G401 (cell line): ENCODE results near the gene CDC7. TPM values are rescaled to one million over a fixed set of nuclear protein-coding genes. Genes with fewer than 3 reads are reported as not detected.
A peak's percentile ranks its signal among the peaks of the same experiment; 100 is the strongest.

ENCODE experiments used
- DNase-seq: peaks from one replicate; pipeline ENCODE4 v3.0.0-alpha.2; 2015; ENCODE audit warnings: low spot score
- in situ Hi-C: cut with HindIII; loops from 2 replicates; pipeline ENCODE4 v1.10.0; 2016; ENCODE audit warnings: low sequenced_read_pairs, mixed read lengths
- total RNA-seq: library from RNA; depleted of rRNA; stranded (reverse); fragments of >200 nt; shearing (Covaris generic); gene quantifications from 2 replicates; pipeline ENCODE4 v1.2.3, GENCODE V29; 2014

Gene CDC7
- total RNA-seq, 1 experiment from 2014 or later, result 40.8 TPM

GRCh38 chr1:91541918-91542533, 41.4 kb downstream of the CDC7 start:
- DNase-seq, result no peak
- in situ Hi-C loops, result loop anchor here (25.0 kb wide), 1 partner anchor 395 kb away; the partner anchor contains the start of gene BRDT

DNA sequence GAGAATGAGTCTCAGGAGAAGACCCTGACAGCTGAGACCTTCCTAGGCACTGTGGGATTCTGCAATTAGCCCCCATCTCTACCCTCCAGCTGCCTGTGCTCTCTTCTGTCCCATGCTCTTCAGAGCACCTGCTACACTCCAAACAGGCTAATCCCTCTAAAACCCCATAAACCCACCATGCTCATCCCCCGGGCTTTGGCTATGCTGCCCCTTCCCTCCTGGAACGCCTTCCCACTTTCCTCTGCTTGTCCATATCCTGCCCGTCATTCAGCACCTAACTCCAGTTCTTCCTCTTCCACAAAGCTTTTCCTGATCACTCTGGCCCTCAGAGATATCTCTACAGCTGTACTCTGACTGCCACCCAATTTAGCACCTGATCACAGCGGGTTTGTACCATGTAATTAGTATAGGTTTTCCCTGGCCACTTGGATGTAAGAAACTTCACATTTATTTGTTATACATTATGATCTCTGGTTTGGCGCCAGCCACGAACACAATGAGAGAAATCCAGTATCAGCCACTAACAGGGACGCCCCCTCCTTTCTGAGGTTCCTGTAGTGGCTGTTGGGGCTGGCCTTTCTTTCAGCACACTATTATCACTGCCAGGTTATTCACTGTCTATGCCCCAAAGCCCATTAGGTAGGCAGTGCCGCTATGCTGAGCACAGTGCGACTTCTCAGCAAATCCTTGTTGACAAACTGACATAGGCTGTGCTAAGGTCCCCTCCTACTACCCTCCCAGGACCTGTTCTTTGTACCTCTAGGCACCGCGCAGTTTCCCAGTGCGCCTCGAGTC, 45.1 kb downstream of the CDC7 start:
- no peak for DNase-seq
- in situ Hi-C loops, result loop anchor here (25.0 kb wide), 1 partner anchor 392 kb away; the partner anchor contains the start of gene BRDT

DNA sequence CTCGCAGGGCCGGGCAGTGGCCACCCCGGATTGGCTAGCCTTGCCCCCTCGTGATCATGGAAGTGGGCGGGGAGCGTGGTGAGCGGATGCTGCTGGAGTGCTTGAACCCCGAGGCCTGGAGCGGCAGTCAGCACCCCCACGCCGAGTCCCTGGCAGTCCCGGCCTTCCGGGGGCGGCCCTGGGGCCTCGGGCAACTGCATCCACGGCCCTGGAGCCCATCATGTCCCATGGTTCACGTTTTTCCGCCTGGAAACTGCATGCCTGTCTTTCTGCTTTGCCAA, 45.6 kb downstream of the CDC7 start:
- no peak for DNase-seq
- in situ Hi-C loops, result loop anchor here (25.0 kb wide), 1 partner anchor 391 kb away; the partner anchor contains the start of gene BRDT

DNA sequence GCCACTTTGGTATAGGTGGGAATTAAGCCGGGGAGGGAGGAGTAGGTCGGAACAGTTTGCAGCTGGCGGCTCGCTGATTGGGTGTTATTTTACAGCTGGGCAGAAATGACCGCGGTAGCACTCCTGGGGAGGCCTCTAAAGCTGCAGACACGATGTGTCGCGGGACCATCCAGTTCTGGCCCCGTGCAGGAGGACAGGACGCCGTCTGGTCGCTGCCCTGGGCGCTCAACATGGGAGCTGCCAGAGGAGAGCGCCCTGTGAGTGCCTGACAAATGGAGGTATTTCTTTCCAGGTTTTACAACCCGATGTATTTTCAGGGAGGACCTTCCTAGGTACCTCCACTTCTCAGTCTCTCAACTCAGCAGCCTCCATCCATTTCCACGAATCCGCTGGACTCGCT, 46.2 kb downstream of the CDC7 start:
- DNase-seq, result no peak
- in situ Hi-C loops, result loop anchor here (25.0 kb wide), 1 partner anchor 390 kb away; the partner anchor contains the start of gene BRDT

DNA sequence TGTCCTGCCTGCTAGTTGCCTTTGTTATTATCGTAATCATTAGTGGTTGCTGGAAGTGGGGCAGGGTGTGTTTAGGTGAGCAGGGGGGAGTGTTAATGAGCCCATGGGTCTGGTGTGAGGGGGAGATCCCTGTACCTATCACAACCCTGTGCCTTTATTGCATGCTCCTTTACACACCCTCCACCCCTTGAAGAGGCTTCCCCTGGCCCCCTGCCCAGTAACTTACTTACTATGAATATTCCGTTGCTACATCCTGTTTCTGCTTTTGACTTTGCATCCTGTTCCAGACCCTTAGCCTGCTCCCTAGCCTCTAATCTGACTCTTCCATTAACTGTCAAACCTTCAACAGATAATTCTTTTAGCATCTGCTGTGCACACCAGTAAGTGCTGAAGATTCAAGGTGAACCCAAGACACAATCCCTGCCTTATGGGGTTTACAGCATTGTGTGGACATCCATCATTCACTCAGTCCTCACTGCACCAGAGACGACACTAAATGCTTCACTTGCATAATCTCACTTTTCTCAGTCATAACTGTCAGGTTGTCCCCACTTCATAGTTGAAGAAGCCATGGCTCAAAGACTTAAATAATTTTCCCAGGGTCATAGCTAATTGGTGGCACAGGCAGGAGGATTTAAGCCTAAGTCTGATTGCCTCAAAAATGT, 47.9 kb downstream of the CDC7 start:
- DNase-seq, result no peak
- in situ Hi-C loops, result loop anchor here (25.0 kb wide), 1 partner anchor 389 kb away; the partner anchor contains the start of gene BRDT

DNA sequence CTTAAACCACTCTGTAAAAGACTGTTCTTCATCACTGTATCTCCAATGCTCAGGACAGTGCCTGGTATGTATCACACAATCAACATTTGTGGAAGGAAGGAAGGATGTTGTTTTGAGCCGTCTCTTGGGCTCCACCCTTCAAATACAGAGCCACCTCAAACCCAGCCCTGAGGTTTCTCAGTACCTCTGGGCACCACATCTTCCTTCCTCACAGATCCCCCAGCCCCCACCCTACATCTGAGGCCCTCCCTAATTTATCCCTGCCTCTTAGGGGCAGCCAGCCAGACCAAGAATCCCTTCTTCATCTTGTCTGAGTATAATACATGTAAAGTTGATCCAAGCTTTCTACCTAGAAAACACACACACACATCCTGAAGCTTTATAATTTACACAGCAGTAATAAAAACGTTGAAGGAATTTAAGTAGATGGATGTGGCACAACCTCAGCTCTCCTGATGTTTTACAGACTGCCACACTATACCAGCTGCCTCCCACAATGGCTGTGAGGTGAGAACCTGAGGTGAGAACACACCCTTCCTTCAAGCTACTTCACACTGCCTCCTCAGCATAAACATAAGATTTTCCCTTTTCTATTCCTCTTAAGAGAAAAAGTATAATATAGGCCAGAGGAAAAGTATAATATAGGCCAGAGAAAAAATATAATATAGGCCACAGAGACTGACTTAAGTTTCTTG, 48.5 kb downstream of the CDC7 start:
- in situ Hi-C loops, result loop anchor here (25.0 kb wide), 1 partner anchor 388 kb away; the partner anchor contains the start of gene BRDT

DNA sequence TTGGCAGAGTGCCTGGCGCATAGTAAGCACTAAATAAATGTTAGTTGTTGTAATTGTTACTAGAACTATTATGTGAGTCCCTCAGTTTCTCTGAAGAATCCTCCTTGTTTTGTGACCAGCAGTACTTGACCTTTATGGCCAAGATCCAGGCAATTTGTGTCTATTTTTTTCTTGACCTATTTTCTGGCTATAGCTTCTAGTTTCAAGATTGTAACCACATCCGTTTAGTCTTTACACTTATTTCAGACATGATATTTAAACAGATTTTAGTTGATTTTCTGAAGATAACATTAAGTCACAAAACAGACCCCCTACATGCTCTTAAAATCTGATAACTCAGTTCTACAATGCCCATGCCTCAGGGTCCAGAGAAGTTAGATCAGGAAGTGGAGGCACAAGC, 50.3 kb downstream of the CDC7 start:
- no peak for DNase-seq
- in situ Hi-C loops, result no loop called here

More for the DNA sequence above, 48.5 kb downstream of the CDC7 start:
- no peak for DNase-seq

DNA sequence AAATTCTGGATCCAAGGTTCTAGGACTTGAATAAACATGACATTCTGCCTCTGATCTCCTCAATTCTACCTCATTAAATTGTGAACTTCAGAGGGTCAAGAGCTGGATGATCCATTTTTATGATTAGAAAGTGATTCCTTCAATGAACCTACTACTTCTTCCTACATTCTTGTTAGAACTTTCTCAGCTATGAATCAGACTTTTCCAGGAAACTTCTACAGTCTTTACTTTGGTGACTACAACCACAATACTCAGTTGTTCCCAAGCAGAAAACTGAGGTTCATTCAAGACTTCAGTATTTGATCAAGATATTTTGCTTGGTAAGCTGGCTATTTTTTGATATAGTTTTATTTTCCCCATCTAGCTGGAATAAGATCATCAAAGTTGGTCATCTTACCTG, 51.4 kb downstream of the CDC7 start:
- in situ Hi-C loops, result no loop called here
- no peak for DNase-seq

GRCh38 chr1:91552596-91552995, 51.9 kb downstream of the CDC7 start:
- in situ Hi-C loops, result no loop called here
- DNase-seq, result no peak

DNA sequence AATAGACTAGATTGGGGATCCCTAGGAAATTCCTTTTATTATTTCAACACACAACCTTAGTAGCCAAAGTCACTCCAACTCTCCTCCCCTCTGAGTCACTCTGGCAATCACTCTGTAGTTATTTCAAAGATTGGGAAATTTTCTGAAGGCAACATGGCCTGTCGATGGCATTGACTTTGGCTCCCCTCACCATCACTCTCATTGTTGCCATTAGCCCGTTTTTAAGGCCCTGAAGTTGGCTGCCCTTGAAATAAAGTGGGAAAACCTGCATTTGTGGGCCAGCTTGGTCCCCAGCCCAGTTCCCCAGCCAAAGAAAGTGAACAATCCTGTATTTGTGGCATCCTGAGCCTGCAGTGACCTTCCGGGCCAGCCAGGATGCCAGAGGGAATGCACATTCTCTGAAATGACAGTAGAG, 52.5 kb downstream of the CDC7 start:
- in situ Hi-C loops, result no loop called here
- DNase-seq, result no peak

GRCh38 chr1:91555074-91555730, 54.6 kb downstream of the CDC7 start:
- in situ Hi-C loops, result no loop called here
- no peak for DNase-seq

- DNase-seq, result no peak
- in situ Hi-C loops, result no loop called here
These were observed 55.3 kb downstream of the CDC7 start for GRCh38 chr1:91555821-91556531.

DNA sequence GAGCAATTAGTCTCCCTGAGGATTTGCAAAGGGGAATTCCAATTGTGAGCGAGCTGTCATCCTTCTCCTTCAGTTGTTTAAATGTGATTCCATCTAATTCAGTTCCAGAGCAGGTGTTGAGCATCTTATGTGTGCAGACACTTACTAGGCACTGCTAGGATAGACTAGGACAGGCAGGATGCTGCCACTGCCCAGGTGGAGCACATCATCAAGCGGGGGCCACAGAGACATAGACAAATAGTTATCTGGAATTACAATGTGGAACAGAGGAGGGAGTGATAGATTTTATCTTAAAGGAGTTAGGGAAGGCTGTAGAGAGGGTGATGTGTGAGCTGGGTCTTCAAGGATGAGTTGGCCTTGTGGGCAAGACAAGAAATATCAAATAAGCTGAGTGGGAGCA, 55.9 kb downstream of the CDC7 start:
- in situ Hi-C loops, result no loop called here

GRCh38 chr1:91557039-91557690, 56.5 kb downstream of the CDC7 start:
- in situ Hi-C loops, result no loop called here
- DNase-seq, result peak; percentile 8

More for the DNA sequence above, 55.9 kb downstream of the CDC7 start:
- no peak for DNase-seq

DNA sequence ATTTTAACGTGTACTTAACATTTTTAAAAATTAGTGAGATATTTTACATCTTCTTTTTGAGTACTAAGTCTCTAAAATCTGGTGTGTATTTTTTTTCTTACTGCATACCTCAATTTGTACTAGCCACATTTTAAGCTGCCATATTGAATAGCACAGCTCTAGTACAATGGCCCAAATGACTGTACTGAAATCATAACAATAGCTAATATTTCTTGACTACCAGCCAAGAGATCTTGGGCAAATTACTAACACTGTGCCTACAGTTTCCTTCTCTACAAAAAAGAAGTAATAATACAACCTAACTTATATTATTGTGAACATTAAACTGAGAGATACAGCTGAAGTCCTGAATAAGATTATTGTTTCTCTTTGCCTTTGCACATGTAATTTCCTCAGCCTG, 57.2 kb downstream of the CDC7 start:
- in situ Hi-C loops, result no loop called here
- no peak for DNase-seq

DNA sequence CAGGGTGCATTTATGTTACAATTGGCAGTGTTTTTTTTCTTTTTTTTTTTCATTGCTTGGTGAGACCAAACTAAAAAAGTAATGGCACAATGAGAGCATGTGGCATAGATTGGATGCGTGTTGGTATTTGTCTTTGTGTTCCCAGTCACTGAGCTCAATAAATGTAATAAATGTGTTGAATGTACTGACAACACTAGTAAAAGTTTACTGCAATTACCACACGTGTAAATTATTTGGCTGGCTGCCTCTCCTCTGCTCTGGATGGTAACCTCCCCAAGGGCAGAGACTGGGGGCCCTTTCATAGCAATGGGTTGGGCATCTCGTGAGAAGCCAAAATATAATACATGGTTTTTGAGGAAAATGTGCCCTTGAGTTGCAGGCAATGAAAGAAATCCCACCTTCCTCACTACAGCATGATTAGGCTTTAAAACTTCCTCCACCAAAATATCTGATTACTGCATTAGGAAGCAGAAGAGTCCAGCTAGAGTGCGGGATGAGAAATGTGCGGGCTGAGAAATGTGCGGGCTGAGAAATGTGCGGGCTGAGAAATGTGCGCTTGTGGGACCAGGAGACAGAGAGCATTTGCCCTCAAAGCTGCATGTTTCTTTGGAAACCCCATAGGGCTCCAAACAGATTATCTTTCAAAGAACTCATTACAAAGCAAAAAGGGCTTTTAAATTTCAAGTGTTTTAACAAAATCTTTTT, 58.5 kb downstream of the CDC7 start:
- in situ Hi-C loops, result no loop called here
- no peak for DNase-seq

DNA sequence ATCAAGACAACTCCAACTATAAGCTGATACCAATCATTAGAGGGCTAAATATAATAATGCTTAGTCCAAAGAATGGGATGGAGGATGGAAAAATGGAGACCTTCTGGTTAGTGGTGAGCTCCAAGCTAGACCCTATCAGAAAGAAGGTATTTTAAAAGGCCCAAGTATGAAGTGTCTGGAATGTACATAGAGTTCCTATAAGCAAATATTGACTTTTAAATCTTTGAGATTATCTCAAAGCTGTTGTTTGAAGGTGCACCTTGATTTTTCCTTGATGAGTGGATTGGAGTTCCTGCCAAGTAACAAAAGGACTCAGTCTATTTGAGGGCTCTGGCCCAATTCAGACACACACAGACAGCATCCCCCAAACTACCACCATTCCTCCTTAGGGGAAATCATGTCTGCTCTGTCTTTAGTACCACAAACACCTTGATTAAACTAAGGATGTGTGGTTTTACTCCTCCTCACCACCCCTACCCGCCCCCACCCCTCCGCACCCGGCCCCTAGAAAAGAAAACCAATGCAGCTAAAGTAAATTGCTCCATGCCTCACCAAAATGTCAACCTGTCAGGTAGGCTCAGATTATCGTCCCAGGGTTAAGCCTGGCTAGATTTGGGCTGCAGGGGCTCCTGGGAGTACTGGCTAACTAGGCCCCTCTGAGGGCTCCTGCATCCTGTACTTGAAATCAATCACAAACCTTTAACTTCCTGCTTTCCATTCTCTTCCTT, 59.4 kb downstream of the CDC7 start:
- in situ Hi-C loops, result no loop called here

More for the DNA sequence above, 59.4 kb downstream of the CDC7 start:
- no peak for DNase-seq
